ENCODE results near the gene NCOA7. TPM values are rescaled to one million over a fixed set of nuclear protein-coding genes. Genes with fewer than 3 reads are reported as not detected.
A peak's percentile ranks its signal among the peaks of the same experiment; 100 is the strongest.

Gene NCOA7
- total RNA-seq, 1 experiment from 2014 or later, result 14.4 TPM

DNA sequence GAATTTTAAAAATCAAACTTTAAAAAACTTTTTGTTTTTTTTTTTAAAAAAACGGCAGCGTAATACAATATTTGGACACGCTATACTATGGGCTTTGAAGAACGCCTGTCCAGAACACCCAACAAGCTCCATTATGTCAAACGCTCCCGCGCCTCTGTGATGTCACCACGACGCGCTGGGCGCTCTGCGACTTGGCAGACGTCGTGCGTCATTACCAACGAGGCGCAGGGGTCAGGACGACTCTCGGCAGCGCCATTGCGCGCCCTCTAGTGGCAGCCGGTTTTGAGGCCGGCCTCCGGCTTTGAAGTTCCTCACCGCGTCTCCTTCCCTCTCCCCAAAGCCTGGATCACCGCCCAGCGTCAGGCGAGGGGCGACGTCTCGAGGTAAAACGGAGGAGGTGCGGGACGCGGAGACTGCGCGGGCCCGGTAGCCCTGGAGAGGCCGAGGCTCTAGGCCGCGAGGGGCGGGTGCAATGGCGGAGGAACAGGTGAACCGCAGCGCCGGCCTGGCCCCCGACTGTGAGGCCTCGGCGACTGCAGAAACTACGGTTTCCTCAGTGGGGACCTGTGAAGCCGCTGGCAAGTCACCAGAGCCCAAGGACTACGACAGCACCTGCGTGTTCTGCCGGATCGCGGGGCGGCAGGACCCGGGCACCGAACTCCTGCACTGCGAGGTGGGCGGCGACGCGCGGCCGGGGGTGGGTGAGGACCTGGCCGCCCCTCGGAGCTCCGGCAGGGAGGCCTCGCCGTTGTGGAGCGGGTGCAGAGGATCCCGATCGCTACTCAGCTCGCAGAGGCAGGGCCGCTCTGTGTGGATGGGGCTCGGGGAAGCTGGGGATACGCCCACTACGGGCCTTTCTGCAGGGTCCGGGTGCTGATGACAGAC, 166.0 kb downstream of the NCOA7 start, which contains the start of gene HINT3 (continued):
- TF ChIP-seq FOXJ3 (CRISPR knock-in tag; IDR thresholded peaks at IDR 0.05; ENCODE audit: borderline replicate concordance) (no peak), SP1 (CRISPR knock-in tag; conservative IDR thresholded peaks at IDR 0.05) (peak; percentile 81), FOXP1 (CRISPR knock-in tag; IDR thresholded peaks at IDR 0.05; ENCODE audit: borderline replicate concordance) (peak; percentile 88; the same call in 1 of the 2 replicates), JUN (CRISPR knock-in tag; IDR thresholded peaks at IDR 0.05) (no peak), ZNF219 (CRISPR knock-in tag; IDR thresholded peaks at IDR 0.05; ENCODE audit: borderline replicate concordance) (no peak), TEAD1 (CRISPR knock-in tag; IDR thresholded peaks at IDR 0.05) (peak; percentile 14; the same call in 1 of the 2 replicates), CREB1 (CRISPR knock-in tag; IDR thresholded peaks at IDR 0.05) (0 out of 2 replicates have a peak, but pooled peaks have one; percentile 35), TP53 (CRISPR knock-in tag; IDR thresholded peaks at IDR 0.05) (no peak), GRHL2 (CRISPR knock-in tag; IDR thresholded peaks at IDR 0.05; ENCODE audit: insufficient replicate concordance, severe bottlenecking) (no peak), TEAD4 (CRISPR knock-in tag; IDR thresholded peaks at IDR 0.05) (no peak), ZNF121 (CRISPR knock-in tag; IDR thresholded peaks at IDR 0.05) (no peak), ELF4 (CRISPR knock-in tag; IDR thresholded peaks at IDR 0.05; ENCODE audit: low read depth) (no peak)
- TF ChIP-seq, protein P1, sequence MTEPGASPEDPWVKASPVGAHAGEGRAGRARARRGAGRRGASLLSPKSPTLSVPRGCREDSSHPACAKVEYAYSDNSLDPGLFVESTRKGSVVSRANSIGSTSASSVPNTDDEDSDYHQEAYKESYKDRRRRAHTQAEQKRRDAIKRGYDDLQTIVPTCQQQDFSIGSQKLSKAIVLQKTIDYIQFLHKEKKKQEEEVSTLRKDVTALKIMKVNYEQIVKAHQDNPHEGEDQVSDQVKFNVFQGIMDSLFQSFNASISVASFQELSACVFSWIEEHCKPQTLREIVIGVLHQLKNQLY (CRISPR knock-in tag; IDR thresholded peaks at IDR 0.05), result 0 out of 2 replicates have a peak, but pooled peaks have one; percentile 25
- TF ChIP-seq, protein P2, sequence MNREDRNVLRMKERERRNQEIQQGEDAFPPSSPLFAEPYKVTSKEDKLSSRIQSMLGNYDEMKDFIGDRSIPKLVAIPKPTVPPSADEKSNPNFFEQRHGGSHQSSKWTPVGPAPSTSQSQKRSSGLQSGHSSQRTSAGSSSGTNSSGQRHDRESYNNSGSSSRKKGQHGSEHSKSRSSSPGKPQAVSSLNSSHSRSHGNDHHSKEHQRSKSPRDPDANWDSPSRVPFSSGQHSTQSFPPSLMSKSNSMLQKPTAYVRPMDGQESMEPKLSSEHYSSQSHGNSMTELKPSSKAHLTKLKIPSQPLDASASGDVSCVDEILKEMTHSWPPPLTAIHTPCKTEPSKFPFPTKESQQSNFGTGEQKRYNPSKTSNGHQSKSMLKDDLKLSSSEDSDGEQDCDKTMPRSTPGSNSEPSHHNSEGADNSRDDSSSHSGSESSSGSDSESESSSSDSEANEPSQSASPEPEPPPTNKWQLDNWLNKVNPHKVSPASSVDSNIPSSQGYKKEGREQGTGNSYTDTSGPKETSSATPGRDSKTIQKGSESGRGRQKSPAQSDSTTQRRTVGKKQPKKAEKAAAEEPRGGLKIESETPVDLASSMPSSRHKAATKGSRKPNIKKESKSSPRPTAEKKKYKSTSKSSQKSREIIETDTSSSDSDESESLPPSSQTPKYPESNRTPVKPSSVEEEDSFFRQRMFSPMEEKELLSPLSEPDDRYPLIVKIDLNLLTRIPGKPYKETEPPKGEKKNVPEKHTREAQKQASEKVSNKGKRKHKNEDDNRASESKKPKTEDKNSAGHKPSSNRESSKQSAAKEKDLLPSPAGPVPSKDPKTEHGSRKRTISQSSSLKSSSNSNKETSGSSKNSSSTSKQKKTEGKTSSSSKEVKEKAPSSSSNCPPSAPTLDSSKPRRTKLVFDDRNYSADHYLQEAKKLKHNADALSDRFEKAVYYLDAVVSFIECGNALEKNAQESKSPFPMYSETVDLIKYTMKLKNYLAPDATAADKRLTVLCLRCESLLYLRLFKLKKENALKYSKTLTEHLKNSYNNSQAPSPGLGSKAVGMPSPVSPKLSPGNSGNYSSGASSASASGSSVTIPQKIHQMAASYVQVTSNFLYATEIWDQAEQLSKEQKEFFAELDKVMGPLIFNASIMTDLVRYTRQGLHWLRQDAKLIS (CRISPR knock-in tag; IDR thresholded peaks at IDR 0.05; ENCODE audit: borderline replicate concordance), result peak; percentile 78; the same call in 1 of the 2 replicates
- TF ChIP-seq, protein P3, sequence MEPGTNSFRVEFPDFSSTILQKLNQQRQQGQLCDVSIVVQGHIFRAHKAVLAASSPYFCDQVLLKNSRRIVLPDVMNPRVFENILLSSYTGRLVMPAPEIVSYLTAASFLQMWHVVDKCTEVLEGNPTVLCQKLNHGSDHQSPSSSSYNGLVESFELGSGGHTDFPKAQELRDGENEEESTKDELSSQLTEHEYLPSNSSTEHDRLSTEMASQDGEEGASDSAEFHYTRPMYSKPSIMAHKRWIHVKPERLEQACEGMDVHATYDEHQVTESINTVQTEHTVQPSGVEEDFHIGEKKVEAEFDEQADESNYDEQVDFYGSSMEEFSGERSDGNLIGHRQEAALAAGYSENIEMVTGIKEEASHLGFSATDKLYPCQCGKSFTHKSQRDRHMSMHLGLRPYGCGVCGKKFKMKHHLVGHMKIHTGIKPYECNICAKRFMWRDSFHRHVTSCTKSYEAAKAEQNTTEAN (CRISPR knock-in tag; IDR thresholded peaks at IDR 0.05), result 0 out of 2 replicates have a peak, but pooled peaks have one; percentile 73
- TF ChIP-seq, protein P4, sequence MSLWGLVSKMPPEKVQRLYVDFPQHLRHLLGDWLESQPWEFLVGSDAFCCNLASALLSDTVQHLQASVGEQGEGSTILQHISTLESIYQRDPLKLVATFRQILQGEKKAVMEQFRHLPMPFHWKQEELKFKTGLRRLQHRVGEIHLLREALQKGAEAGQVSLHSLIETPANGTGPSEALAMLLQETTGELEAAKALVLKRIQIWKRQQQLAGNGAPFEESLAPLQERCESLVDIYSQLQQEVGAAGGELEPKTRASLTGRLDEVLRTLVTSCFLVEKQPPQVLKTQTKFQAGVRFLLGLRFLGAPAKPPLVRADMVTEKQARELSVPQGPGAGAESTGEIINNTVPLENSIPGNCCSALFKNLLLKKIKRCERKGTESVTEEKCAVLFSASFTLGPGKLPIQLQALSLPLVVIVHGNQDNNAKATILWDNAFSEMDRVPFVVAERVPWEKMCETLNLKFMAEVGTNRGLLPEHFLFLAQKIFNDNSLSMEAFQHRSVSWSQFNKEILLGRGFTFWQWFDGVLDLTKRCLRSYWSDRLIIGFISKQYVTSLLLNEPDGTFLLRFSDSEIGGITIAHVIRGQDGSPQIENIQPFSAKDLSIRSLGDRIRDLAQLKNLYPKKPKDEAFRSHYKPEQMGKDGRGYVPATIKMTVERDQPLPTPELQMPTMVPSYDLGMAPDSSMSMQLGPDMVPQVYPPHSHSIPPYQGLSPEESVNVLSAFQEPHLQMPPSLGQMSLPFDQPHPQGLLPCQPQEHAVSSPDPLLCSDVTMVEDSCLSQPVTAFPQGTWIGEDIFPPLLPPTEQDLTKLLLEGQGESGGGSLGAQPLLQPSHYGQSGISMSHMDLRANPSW (CRISPR knock-in tag; conservative IDR thresholded peaks at IDR 0.05; ENCODE audit: low read depth), result no peak
- TF ChIP-seq, protein P5, sequence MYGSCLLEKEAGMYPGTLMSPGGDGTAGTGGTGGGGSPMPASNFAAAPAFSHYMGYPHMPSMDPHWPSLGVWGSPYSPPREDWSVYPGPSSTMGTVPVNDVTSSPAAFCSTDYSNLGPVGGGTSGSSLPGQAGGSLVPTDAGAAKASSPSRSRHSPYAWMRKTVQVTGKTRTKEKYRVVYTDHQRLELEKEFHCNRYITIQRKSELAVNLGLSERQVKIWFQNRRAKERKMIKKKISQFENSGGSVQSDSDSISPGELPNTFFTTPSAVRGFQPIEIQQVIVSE (CRISPR knock-in tag; IDR thresholded peaks at IDR 0.05; ENCODE audit: borderline replicate concordance), result no peak
- TF ChIP-seq, protein P6, sequence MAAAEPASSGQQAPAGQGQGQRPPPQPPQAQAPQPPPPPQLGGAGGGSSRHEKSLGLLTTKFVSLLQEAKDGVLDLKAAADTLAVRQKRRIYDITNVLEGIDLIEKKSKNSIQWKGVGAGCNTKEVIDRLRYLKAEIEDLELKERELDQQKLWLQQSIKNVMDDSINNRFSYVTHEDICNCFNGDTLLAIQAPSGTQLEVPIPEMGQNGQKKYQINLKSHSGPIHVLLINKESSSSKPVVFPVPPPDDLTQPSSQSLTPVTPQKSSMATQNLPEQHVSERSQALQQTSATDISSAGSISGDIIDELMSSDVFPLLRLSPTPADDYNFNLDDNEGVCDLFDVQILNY (CRISPR knock-in tag; IDR thresholded peaks at IDR 0.05), result peak; percentile 86; the same call in 1 of the 2 replicates
- TF ChIP-seq, protein P7, sequence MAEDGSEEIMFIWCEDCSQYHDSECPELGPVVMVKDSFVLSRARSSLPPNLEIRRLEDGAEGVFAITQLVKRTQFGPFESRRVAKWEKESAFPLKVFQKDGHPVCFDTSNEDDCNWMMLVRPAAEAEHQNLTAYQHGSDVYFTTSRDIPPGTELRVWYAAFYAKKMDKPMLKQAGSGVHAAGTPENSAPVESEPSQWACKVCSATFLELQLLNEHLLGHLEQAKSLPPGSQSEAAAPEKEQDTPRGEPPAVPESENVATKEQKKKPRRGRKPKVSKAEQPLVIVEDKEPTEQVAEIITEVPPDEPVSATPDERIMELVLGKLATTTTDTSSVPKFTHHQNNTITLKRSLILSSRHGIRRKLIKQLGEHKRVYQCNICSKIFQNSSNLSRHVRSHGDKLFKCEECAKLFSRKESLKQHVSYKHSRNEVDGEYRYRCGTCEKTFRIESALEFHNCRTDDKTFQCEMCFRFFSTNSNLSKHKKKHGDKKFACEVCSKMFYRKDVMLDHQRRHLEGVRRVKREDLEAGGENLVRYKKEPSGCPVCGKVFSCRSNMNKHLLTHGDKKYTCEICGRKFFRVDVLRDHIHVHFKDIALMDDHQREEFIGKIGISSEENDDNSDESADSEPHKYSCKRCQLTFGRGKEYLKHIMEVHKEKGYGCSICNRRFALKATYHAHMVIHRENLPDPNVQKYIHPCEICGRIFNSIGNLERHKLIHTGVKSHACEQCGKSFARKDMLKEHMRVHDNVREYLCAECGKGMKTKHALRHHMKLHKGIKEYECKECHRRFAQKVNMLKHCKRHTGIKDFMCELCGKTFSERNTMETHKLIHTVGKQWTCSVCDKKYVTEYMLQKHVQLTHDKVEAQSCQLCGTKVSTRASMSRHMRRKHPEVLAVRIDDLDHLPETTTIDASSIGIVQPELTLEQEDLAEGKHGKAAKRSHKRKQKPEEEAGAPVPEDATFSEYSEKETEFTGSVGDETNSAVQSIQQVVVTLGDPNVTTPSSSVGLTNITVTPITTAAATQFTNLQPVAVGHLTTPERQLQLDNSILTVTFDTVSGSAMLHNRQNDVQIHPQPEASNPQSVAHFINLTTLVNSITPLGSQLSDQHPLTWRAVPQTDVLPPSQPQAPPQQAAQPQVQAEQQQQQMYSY (CRISPR knock-in tag; IDR thresholded peaks at IDR 0.05), result no peak
